HepG2 (cell line): Measurements from ENCODE around the gene ACTN1. TPM values are rescaled to one million over a fixed set of nuclear protein-coding genes. Genes with fewer than 3 reads are reported as not detected.

ENCODE experiments used
- ADNP ChIP-seq: sonication (generic); formaldehyde crosslinking; IDR thresholded peaks from 2 replicates; pipeline ENCODE4 v1.4.0; 2020; ENCODE audit warnings: missing genetic modification reagents
- BRCA1 ChIP-seq: sonication (generic); formaldehyde crosslinking; IDR thresholded peaks from 2 replicates; pipeline ENCODE4 v1.4.0; 2020; ENCODE audit warnings: missing genetic modification reagents
- GATA4 ChIP-seq: sonication (generic); IDR thresholded peaks from 2 replicates; pipeline ENCODE4 v1.6.1; 2016; ENCODE audit warnings: antibody characterized with exemption, low read depth, borderline replicate concordance
- HMGXB4 ChIP-seq, 2 experiments: sonication (generic) in 1 of 2; formaldehyde crosslinking in 1 of 2; IDR thresholded peaks; 2 replicates each; pipeline versions ENCODE4 v1.4.0 to v1.6.1; 2018 to 2020; ENCODE audit warnings: missing genetic modification reagents in 2 of 2, borderline replicate concordance in 1 of 2, low read depth in 1 of 2, mild to moderate bottlenecking in 1 of 2, missing biosample characterization in 1 of 2
- JUNB ChIP-seq: sonication (generic); formaldehyde crosslinking; IDR thresholded peaks from 2 replicates; pipeline ENCODE4 v1.8.0; 2022; ENCODE audit warnings: missing genetic modification reagents, mild to moderate bottlenecking, borderline replicate concordance
- MTA1 ChIP-seq: sonication (generic); formaldehyde crosslinking; IDR thresholded peaks from 2 replicates; pipeline ENCODE4 v1.4.0; 2020; ENCODE audit warnings: missing genetic modification reagents, mild to moderate bottlenecking, borderline replicate concordance
- PHB2 ChIP-seq: fragments of 450-650 bp; IDR thresholded peaks from 2 replicates; pipeline ENCODE4 v1.6.1; 2018; ENCODE audit not compliant: partially characterized antibody
- PITX1 ChIP-seq: sonication (generic); formaldehyde crosslinking; IDR thresholded peaks from 2 replicates; pipeline ENCODE4 v1.5.1; 2020; ENCODE audit warnings: mild to moderate bottlenecking, missing genetic modification reagents
- TBL1XR1 ChIP-seq: fragments of 150-350 bp; IDR thresholded peaks from 2 replicates; pipeline ENCODE4 v1.6.1; 2014; ENCODE audit warnings: borderline replicate concordance, low read length; ENCODE audit not compliant: partially characterized antibody
- TEF ChIP-seq: sonication (generic); formaldehyde crosslinking; IDR thresholded peaks from 2 replicates; pipeline ENCODE4 v1.5.0; 2020; ENCODE audit warnings: missing genetic modification reagents
- TRAFD1 ChIP-seq: sonication (generic); formaldehyde crosslinking; IDR thresholded peaks from 2 replicates; pipeline ENCODE4 v1.5.1; 2020; ENCODE audit warnings: missing genetic modification reagents, mild to moderate bottlenecking, borderline replicate concordance
- USF2 ChIP-seq, 2 experiments: sonication (generic) in 1 of 2; formaldehyde crosslinking in 1 of 2; IDR thresholded peaks; 2 replicates each; pipeline versions ENCODE4 v1.5.1 to v1.6.1; 2011 to 2020; ENCODE audit warnings: borderline replicate concordance in 1 of 2, low read depth in 1 of 2, low read length in 1 of 2, mild to moderate bottlenecking in 1 of 2, missing genetic modification reagents in 1 of 2, moderate library complexity in 1 of 2
- ZNF138 ChIP-seq: sonication (generic); formaldehyde crosslinking; IDR thresholded peaks from 2 replicates; pipeline ENCODE4 v1.5.0; 2020; ENCODE audit warnings: mild to moderate bottlenecking, low read depth, missing genetic modification reagents
- ZNF543 ChIP-seq: sonication (generic); formaldehyde crosslinking; IDR thresholded peaks from 2 replicates; pipeline ENCODE4 v1.4.0; 2020; ENCODE audit warnings: mild to moderate bottlenecking, missing genetic modification reagents
- ZNF598 ChIP-seq: sonication (generic); formaldehyde crosslinking; IDR thresholded peaks from 2 replicates; pipeline ENCODE4 v1.5.1; 2020; ENCODE audit warnings: mild to moderate bottlenecking, missing genetic modification reagents, borderline replicate concordance
- ZNF615 ChIP-seq: sonication (generic); formaldehyde crosslinking; IDR thresholded peaks from 2 replicates; pipeline ENCODE4 v1.5.0; 2020; ENCODE audit warnings: mild to moderate bottlenecking, missing genetic modification reagents, borderline replicate concordance
- ZNF710 ChIP-seq: sonication (generic); formaldehyde crosslinking; IDR thresholded peaks from 2 replicates; pipeline ENCODE4 v1.5.0; 2020; ENCODE audit warnings: mild to moderate bottlenecking, missing genetic modification reagents, borderline replicate concordance
- ZNF788 ChIP-seq: sonication (generic); formaldehyde crosslinking; IDR thresholded peaks from 2 replicates; pipeline ENCODE4 v1.5.0; 2020; ENCODE audit warnings: mild to moderate bottlenecking, missing genetic modification reagents, borderline replicate concordance
- ZSCAN29 ChIP-seq: sonication (generic); formaldehyde crosslinking; conservative IDR thresholded peaks from 2 replicates; pipeline ENCODE4 v1.4.0; 2020; ENCODE audit warnings: mild to moderate bottlenecking, missing genetic modification reagents
- polyA plus RNA-seq, 8 experiments: library from polyadenylated mRNA; depleted of rRNA in 3 of 8; stranded (reverse) in 7 of 8; unstranded in 1 of 8; fragments of >200 nt; fragmentation: Illumina TruSeq in 4 of 8; extraction: Trizol in 4 of 8; gene quantifications; 2 replicates each; pipeline versions ENCODE4 v1.2.1 to v1.2.3, GENCODE V29; 2011 to 2016; ENCODE audit warnings: low read depth in 4 of 8, missing spikeins in 1 of 8, mixed read lengths in 1 of 8; ENCODE audit not compliant: insufficient read depth in 1 of 8
- total RNA-seq, 5 experiments: library from RNA; depleted of rRNA; stranded (reverse); fragments of >200 nt; fragmentation: Illumina TruSeq; extraction: Trizol; gene quantifications; 2 replicates each; pipeline ENCODE4 v1.2.3, GENCODE V29; 2016; ENCODE audit warnings: low read depth in 1 of 5
- TF ChIP-seq, protein P1 (sequence below): sonication (generic); formaldehyde crosslinking; IDR thresholded peaks from 2 replicates; pipeline ENCODE4 v1.4.0; 2020; ENCODE audit warnings: missing genetic modification reagents

ACTN1 gene
- total and polyA plus RNA-seq, 2 of the 13 experiments (the other 11 are each of a cell fraction or from before 2014, with no cell fraction given), result 58.6 to 162 TPM

- TF ChIP-seq TEF (CRISPR knock-in tag), result no peak
- peak in 1 of 2 experiments; percentile 10; a peak in 1 of 4 replicates for TF ChIP-seq HMGXB4 (CRISPR knock-in tag; IDR thresholded peaks at IDR 0.05; ENCODE audit: borderline replicate concordance in 1 of 2, low read depth in 1 of 2)
- TF ChIP-seq ZNF615 (CRISPR knock-in tag), result no peak
- TF ChIP-seq ADNP (CRISPR knock-in tag), result no peak
- no peak for TF ChIP-seq BRCA1 (CRISPR knock-in tag)
- 0 out of 2 replicates have a peak, but pooled peaks have one; percentile 68 for TF ChIP-seq ZNF788
- no peak for TF ChIP-seq PHB2
- no peak for TF ChIP-seq ZSCAN29
- TF ChIP-seq ZNF138 (CRISPR knock-in tag), result 0 out of 2 replicates have a peak, but pooled peaks have one; percentile 9
- no peak for TF ChIP-seq ZNF710
- TF ChIP-seq ZNF598 (CRISPR knock-in tag), result 0 out of 2 replicates have a peak, but pooled peaks have one; percentile 4
- TF ChIP-seq ZNF543 (CRISPR knock-in tag), result no peak
- TF ChIP-seq TRAFD1, result no peak
- no peak for TF ChIP-seq JUNB (CRISPR knock-in tag)
- TF ChIP-seq, protein P1, sequence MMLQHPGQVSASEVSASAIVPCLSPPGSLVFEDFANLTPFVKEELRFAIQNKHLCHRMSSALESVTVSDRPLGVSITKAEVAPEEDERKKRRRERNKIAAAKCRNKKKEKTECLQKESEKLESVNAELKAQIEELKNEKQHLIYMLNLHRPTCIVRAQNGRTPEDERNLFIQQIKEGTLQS (CRISPR knock-in tag), result no peak
- TF ChIP-seq TBL1XR1, result no peak
- TF ChIP-seq GATA4, result no peak
- TF ChIP-seq USF2 (IDR thresholded peaks at IDR 0.05; ENCODE audit: low read depth, low read length), result no peak
- TF ChIP-seq USF2 (CRISPR knock-in tag; IDR thresholded peaks at IDR 0.05; ENCODE audit: borderline replicate concordance), result no peak
- peak; percentile 64; the same call in 1 of the 2 replicates for TF ChIP-seq PITX1 (CRISPR knock-in tag)
- TF ChIP-seq MTA1 (CRISPR knock-in tag), result no peak; the same call in 1 of the 2 replicates
These were observed 154.9 kb downstream of the ACTN1 start (continued) for GRCh38 chr14:68824207-68824516.
